ENCODE measurements around the gene INSRR.

Gene INSRR

GRCh38 chr1:156869455-156869854 lies 10.5 kb upstream of the INSRR start:
- DNase-seq, result no peak

GRCh38 chr1:156868341-156868740 lies 9.4 kb upstream of the INSRR start:
- DNase-seq, result no peak

GRCh38 chr1:156866249-156866909 lies 7.5 kb upstream of the INSRR start:
- DNase-seq, result no peak

GRCh38 chr1:156865865-156866248 lies 6.9 kb upstream of the INSRR start:
- no peak for DNase-seq

- no peak for DNase-seq
Observed at GRCh38 chr1:156865258-156865657, 6.3 kb upstream of the INSRR start.

- DNase-seq, result no peak
Observed at GRCh38 chr1:156864796-156865195, 5.9 kb upstream of the INSRR start.

- DNase-seq, result no peak
Observed at GRCh38 chr1:156863631-156864030, 4.7 kb upstream of the INSRR start.

- no peak for DNase-seq
Observed at GRCh38 chr1:156862997-156863599, 4.2 kb upstream of the INSRR start.

- no peak for DNase-seq
Observed at GRCh38 chr1:156862584-156862983, 3.7 kb upstream of the INSRR start.

- no peak for DNase-seq
Observed at GRCh38 chr1:156860628-156861423, 1.9 kb upstream of the INSRR start, which contains the start of gene NTRK1. Gene NTRK1, plus strand, starts transcription at chr1:156860865. Its CDS starts 70 bp downstream, at chr1:156860935.

- no peak for DNase-seq
Observed at GRCh38 chr1:156860113-156860627, 1.3 kb upstream of the INSRR start.

GRCh38 chr1:156859523-156860112 lies 701 bp upstream of the INSRR start:
- no peak for DNase-seq

- no peak for DNase-seq
Observed at GRCh38 chr1:156858555-156858956, 361 bp downstream of the INSRR start.

GRCh38 chr1:156857532-156857931 lies 1.4 kb downstream of the INSRR start:
- no peak for DNase-seq

- no peak for DNase-seq
Observed at GRCh38 chr1:156856282-156856785, 2.6 kb downstream of the INSRR start.

GRCh38 chr1:156854634-156855033 lies 4.3 kb downstream of the INSRR start:
- DNase-seq, result no peak

GRCh38 chr1:156853761-156854160 lies 5.2 kb downstream of the INSRR start:
- no peak for DNase-seq

- DNase-seq, result no peak
Observed at GRCh38 chr1:156852418-156852874, 6.5 kb downstream of the INSRR start.

- no peak for DNase-seq
Observed at GRCh38 chr1:156851779-156852417, 7.0 kb downstream of the INSRR start.

GRCh38 chr1:156849151-156849496 lies 9.8 kb downstream of the INSRR start:
- no peak for DNase-seq

GRCh38 chr1:156848461-156849150 lies 10.3 kb downstream of the INSRR start:
- DNase-seq, result no peak

Data from NCI-H1048 (cell line).